Measurements from ENCODE around the gene CRISP1. TPM values are rescaled to one million over a fixed set of nuclear protein-coding genes. Genes with fewer than 3 reads are reported as not detected.

CRISP1 gene
- total and polyA plus RNA-seq, 2 of the 4 experiments (the other 2 are of a cell fraction) = not detected

DNA sequence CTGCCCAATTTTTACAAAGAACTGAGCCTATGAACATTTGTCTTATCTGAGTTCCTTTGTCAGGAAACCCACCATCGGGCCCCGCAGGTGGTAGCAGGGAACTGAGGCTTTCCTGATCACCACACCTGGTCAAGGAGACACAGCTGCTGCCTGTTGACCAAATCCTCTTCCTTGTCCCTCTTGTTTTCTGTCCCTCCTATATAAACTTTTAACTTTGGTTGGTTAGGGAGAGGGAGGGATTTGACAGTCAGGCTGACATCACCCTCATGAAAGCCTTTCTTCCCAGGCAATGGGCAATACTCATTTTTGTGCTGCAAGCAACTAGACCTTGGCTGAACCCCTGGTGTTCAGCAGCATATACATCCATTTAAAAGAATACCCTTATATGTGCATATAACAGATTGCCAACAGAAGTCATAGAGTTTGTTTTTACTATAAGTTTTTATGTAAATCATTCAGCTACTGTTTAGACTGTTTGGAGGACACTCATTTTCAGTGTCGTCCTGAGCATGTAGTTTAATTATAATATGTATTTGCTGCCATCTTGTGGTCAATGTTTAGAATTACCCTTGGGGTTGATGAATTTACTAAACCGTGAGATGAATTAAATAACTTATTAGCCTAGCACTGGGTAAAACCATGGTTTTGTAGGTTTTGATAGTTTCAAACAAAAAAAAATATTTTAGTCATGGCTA lies 17.0 kb downstream of the CRISP1 start:
- Histone ChIP-seq H4K5ac (ENCODE audit: low read depth, low read length) (no peak overlapping the region), H3K4ac (ENCODE audit: low read depth, low read length) (no peak overlapping the region), H3K9ac (ENCODE audit: low read depth, low read length) (no peak overlapping the region), H3K9me1 (ENCODE audit: insufficient read depth, low read length) (no peaks in the 10 kb centered on the region), H3K4me2 (ENCODE audit: low read depth, low read length) (no peak overlapping the region), H2AK5ac (ENCODE audit: low read depth, low read length) (no peak overlapping the region), H3K56ac (ENCODE audit: extremely low read depth, insufficient read depth, low read length) (no peak overlapping the region), H4K91ac (ENCODE audit: insufficient read depth, low read depth, low read length) (no peak overlapping the region), H3K4me3 (ENCODE audit: insufficient read depth, low read depth, low read length) (no peak overlapping the region), H3K27me3 (ENCODE audit: control insufficient read depth, insufficient read depth, low read length) (no peaks in the 10 kb centered on the region), H3K23ac (ENCODE audit: low read depth, low read length) (no peak overlapping the region), H3K4me1 (ENCODE audit: control insufficient read depth, insufficient read depth, low read length) (no peaks in the 10 kb centered on the region), H3K18ac (ENCODE audit: low read depth, low read length) (no peak overlapping the region), H2BK5ac (ENCODE audit: low read depth, low read length, poor library complexity, severe bottlenecking) (no peak overlapping the region), H3K27ac (ENCODE audit: insufficient read depth, low read length) (no peak overlapping the region), H4K20me1 (ENCODE audit: insufficient read depth, low read length) (no peaks in the 10 kb centered on the region), H2BK120ac (ENCODE audit: low read depth, low read length) (no peak overlapping the region), H2BK20ac (ENCODE audit: low read depth, low read length) (no peak overlapping the region), H3K9me3 (ENCODE audit: control insufficient read depth, insufficient read depth, low read length) (no peaks in the 10 kb centered on the region), H3K14ac (replicated peaks; ENCODE audit: low read depth, low read length) (no peak overlapping the region), H3K79me1 (ENCODE audit: low read depth in 1 of 2, low read length in 2 of 2) (no peaks in the 10 kb centered on the region), H2AFZ (replicated peaks; ENCODE audit: low read length, poor library complexity) (no peak overlapping the region), H2BK15ac (ENCODE audit: low read depth, low read length) (no peak overlapping the region), H2AK9ac (replicated peaks; ENCODE audit: low read depth, low read length, poor library complexity) (no peak overlapping the region), H3K36me3 (ENCODE audit: control insufficient read depth, insufficient read depth, low read length) (no peaks in the 10 kb centered on the region), H4K8ac (ENCODE audit: low read depth in 2 of 2, low read length in 2 of 2) (no peak overlapping the region)
- ATAC-seq (ENCODE audit: low read depth) = peak; percentile 80
- in situ Hi-C loops (cut with MboI; ENCODE audit: low sequenced_read_pairs) = loop anchor here (5.0 to 25.0 kb wide), 2 partner anchors 227 to 312 kb away; no protein-coding TSS in a partner anchor
- no TSS peak for BruUV-seq (replicated peaks)
- intact Hi-C loops (cut with micrococcal nuclease) = loop anchor here (1.0 kb wide), 1 partner anchor 226 kb away; no protein-coding TSS in a partner anchor
- ChIA-PET CTCF (interaction anchor here (1.4 kb wide), 1 partner anchor 226 kb away, joined by 6 read pairs; no protein-coding TSS in a partner anchor), POLR2A (ENCODE audit: unreplicated experiment) (no interaction called here)
- dilution Hi-C loops (cut with HindIII; ENCODE audit: low sequenced_read_pairs, unreplicated experiment) = no loop called here
- DNase-seq = peak; percentile 55
- TF ChIP-seq MAFK (IDR thresholded peaks at IDR 0.05; ENCODE audit: low read depth, low read length) (no peak), POLR2A (IDR thresholded peaks at IDR 0.05; ENCODE audit: low read depth, low read length) (no peak), CEBPB (IDR thresholded peaks at IDR 0.05; ENCODE audit: low read depth, low read length) (no peak), RCOR1 (IDR thresholded peaks at IDR 0.05; ENCODE audit: insufficient replicate concordance, low read length) (no peak), ELK1 (IDR thresholded peaks at IDR 0.05; ENCODE audit: borderline replicate concordance, low read depth, low read length) (no peak), SMC3 (IDR thresholded peaks at IDR 0.05; ENCODE audit: low read depth, low read length) (peak; percentile 33; the same call in 1 of the 2 replicates), RFX5 (IDR thresholded peaks at IDR 0.05; ENCODE audit: low read depth, low read length) (no peak), RAD21 (IDR thresholded peaks at IDR 0.05; ENCODE audit: low read length) (peak; percentile 48), CHD1 (IDR thresholded peaks at IDR 0.05; ENCODE audit: low read depth, low read length) (no peak)
- TF ChIP-seq, protein P1, sequence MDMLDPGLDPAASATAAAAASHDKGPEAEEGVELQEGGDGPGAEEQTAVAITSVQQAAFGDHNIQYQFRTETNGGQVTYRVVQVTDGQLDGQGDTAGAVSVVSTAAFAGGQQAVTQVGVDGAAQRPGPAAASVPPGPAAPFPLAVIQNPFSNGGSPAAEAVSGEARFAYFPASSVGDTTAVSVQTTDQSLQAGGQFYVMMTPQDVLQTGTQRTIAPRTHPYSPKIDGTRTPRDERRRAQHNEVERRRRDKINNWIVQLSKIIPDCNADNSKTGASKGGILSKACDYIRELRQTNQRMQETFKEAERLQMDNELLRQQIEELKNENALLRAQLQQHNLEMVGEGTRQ (IDR thresholded peaks at IDR 0.05; ENCODE audit: low read depth, low read length) = no peak
- TF ChIP-seq, protein P2, sequence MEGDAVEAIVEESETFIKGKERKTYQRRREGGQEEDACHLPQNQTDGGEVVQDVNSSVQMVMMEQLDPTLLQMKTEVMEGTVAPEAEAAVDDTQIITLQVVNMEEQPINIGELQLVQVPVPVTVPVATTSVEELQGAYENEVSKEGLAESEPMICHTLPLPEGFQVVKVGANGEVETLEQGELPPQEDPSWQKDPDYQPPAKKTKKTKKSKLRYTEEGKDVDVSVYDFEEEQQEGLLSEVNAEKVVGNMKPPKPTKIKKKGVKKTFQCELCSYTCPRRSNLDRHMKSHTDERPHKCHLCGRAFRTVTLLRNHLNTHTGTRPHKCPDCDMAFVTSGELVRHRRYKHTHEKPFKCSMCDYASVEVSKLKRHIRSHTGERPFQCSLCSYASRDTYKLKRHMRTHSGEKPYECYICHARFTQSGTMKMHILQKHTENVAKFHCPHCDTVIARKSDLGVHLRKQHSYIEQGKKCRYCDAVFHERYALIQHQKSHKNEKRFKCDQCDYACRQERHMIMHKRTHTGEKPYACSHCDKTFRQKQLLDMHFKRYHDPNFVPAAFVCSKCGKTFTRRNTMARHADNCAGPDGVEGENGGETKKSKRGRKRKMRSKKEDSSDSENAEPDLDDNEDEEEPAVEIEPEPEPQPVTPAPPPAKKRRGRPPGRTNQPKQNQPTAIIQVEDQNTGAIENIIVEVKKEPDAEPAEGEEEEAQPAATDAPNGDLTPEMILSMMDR (conservative IDR thresholded peaks at IDR 0.05; ENCODE audit: low read depth, low read length) = peak; percentile 62
- WGBS, 2 experiments (ENCODE audit: extremely low coverage in 2 of 2, insufficient read length in 1 of 2) = no CpG with 5 or more reads among the region's 4 CpGs

All from IMR-90 (cell line).